KMS-11 (cell line): ENCODE results near the gene IRF2BPL.

ENCODE experiments used
- H2AFZ ChIP-seq: fragments of 200-600 bp; sonication (generic); 2 replicates; pipeline ENCODE4 v1.6.1; 2016; ENCODE audit warnings: antibody characterized with exemption, mixed run types, low read depth
- H3K27ac ChIP-seq: fragments of 200-600 bp; sonication (generic); 2 replicates; pipeline ENCODE4 v1.6.1; 2016; ENCODE audit warnings: mild to moderate bottlenecking, mixed run types
- H3K27me3 ChIP-seq: fragments of 200-600 bp; sonication (generic); 2 replicates; pipeline ENCODE4 v1.6.1; 2017; ENCODE audit warnings: mild to moderate bottlenecking, low read depth, mixed run types, moderate library complexity; ENCODE audit not compliant: insufficient read depth
- H3K36me3 ChIP-seq: fragments of 200-600 bp; sonication (generic); 2 replicates; pipeline ENCODE4 v1.6.1; 2017; ENCODE audit warnings: mild to moderate bottlenecking, mixed run types; ENCODE audit not compliant: insufficient read depth
- H3K4me1 ChIP-seq: fragments of 200-600 bp; sonication (generic); 2 replicates; pipeline ENCODE4 v1.6.1; 2016; ENCODE audit warnings: mild to moderate bottlenecking, low read depth, mixed run types; ENCODE audit not compliant: poor library complexity, severe bottlenecking
- H3K4me2 ChIP-seq: fragments of 200-600 bp; sonication (generic); 2 replicates; pipeline ENCODE4 v1.7.0; 2016; ENCODE audit warnings: mild to moderate bottlenecking, mixed run types
- H3K4me3 ChIP-seq: fragments of 200-600 bp; sonication (generic); IDR thresholded peaks from 2 replicates; pipeline ENCODE4 v1.6.1; 2017; ENCODE audit warnings: low read depth, low read length, mixed read lengths; ENCODE audit not compliant: insufficient read depth
- H3K79me2 ChIP-seq: fragments of 200-600 bp; sonication (generic); 2 replicates; pipeline ENCODE4 v1.6.1; 2016; ENCODE audit warnings: low read depth, mixed run types; ENCODE audit not compliant: insufficient read depth
- H3K9ac ChIP-seq: fragments of 200-600 bp; sonication (generic); 2 replicates; pipeline ENCODE4 v1.6.1; 2016; ENCODE audit warnings: mild to moderate bottlenecking, mixed run types
- H4K20me1 ChIP-seq: fragments of 200-600 bp; sonication (generic); 2 replicates; pipeline ENCODE4 v1.6.1; 2016; ENCODE audit warnings: mild to moderate bottlenecking, mixed run types; ENCODE audit not compliant: insufficient read depth
- CTCF ChIP-seq: fragments of 200-600 bp; sonication (generic); conservative IDR thresholded peaks from 2 replicates; pipeline ENCODE4 v1.6.1; 2017; ENCODE audit warnings: low read depth, mild to moderate bottlenecking, antibody characterized with exemption, low read length, moderate library complexity, mixed read lengths

Gene IRF2BPL

GRCh38 chr14:77028384-77029231, at the start of gene IRF2BPL:
Gene IRF2BPL, minus strand, starts transcription at chr14:77028708. Its CDS starts 916 bp downstream, at chr14:77027792.
- H3K4me3 ChIP-seq, result no peak within 1 kb of the TSS
- peak within 1 kb of the TSS; percentile 92 for H3K27ac ChIP-seq
- H2AFZ ChIP-seq, result peak within 1 kb of the TSS; percentile 38; the same call in 1 of the 2 replicates
- no peaks in the 10 kb centered on the region for H4K20me1 ChIP-seq
- H3K4me1 ChIP-seq, result peaks cover 48% of the 10 kb centered on the region
- no peak for TF ChIP-seq CTCF
- H3K79me2 ChIP-seq, result peaks cover 34% of the 10 kb centered on the region
- H3K4me2 ChIP-seq, result peak within 1 kb of the TSS; percentile 91
- H3K36me3 ChIP-seq, result no peaks in the 10 kb centered on the region
- peak within 1 kb of the TSS; percentile 87 for H3K9ac ChIP-seq
- no peaks in the 10 kb centered on the region for H3K27me3 ChIP-seq

- H3K4me1 ChIP-seq, result no peaks in the 10 kb centered on the region
- no peaks in the 10 kb centered on the region for H3K27me3 ChIP-seq
- no peak overlapping the region for H3K27ac ChIP-seq
- H4K20me1 ChIP-seq, result no peaks in the 10 kb centered on the region
- no peaks in the 10 kb centered on the region for H3K79me2 ChIP-seq
- TF ChIP-seq CTCF, result no peak
- no peak overlapping the region for H2AFZ ChIP-seq
- no peak overlapping the region for H3K4me3 ChIP-seq
- H3K4me2 ChIP-seq, result no peak overlapping the region
- H3K9ac ChIP-seq, result no peak overlapping the region
- no peaks in the 10 kb centered on the region for H3K36me3 ChIP-seq
Measured at GRCh38 chr14:77077040-77077439, 48.5 kb upstream of the IRF2BPL start.

- no peaks in the 10 kb centered on the region for H3K27me3 ChIP-seq
- no peak overlapping the region for H2AFZ ChIP-seq
- no peak overlapping the region for H3K4me3 ChIP-seq
- H3K79me2 ChIP-seq, result no peaks in the 10 kb centered on the region
- no peaks in the 10 kb centered on the region for H4K20me1 ChIP-seq
- H3K4me1 ChIP-seq, result no peaks in the 10 kb centered on the region
- no peak overlapping the region for H3K9ac ChIP-seq
- no peak overlapping the region for H3K4me2 ChIP-seq
- TF ChIP-seq CTCF, result no peak
- H3K27ac ChIP-seq, result no peak overlapping the region
- no peaks in the 10 kb centered on the region for H3K36me3 ChIP-seq
Measured at GRCh38 chr14:77076113-77076631, 47.7 kb upstream of the IRF2BPL start.

GRCh38 chr14:77074969-77075368, 46.5 kb upstream of the IRF2BPL start:
- Histone ChIP-seq H3K36me3 (no peaks in the 10 kb centered on the region), H3K4me3 (no peak overlapping the region), H2AFZ (no peak overlapping the region), H3K9ac (no peak overlapping the region), H3K79me2 (no peaks in the 10 kb centered on the region), H4K20me1 (no peaks in the 10 kb centered on the region), H3K4me1 (no peaks in the 10 kb centered on the region), H3K27me3 (no peaks in the 10 kb centered on the region), H3K27ac (no peak overlapping the region), H3K4me2 (no peak overlapping the region)
- TF ChIP-seq CTCF, result no peak
